HG03196 (cell line): ENCODE data around the gene DPYD.

ENCODE experiments used
- ATAC-seq: cut with Tn5 transposase; IDR thresholded peaks from one replicate; pipeline ENCODE4 v1.9.1; 2021; ENCODE audit not compliant: unreplicated experiment

DPYD gene

DNA sequence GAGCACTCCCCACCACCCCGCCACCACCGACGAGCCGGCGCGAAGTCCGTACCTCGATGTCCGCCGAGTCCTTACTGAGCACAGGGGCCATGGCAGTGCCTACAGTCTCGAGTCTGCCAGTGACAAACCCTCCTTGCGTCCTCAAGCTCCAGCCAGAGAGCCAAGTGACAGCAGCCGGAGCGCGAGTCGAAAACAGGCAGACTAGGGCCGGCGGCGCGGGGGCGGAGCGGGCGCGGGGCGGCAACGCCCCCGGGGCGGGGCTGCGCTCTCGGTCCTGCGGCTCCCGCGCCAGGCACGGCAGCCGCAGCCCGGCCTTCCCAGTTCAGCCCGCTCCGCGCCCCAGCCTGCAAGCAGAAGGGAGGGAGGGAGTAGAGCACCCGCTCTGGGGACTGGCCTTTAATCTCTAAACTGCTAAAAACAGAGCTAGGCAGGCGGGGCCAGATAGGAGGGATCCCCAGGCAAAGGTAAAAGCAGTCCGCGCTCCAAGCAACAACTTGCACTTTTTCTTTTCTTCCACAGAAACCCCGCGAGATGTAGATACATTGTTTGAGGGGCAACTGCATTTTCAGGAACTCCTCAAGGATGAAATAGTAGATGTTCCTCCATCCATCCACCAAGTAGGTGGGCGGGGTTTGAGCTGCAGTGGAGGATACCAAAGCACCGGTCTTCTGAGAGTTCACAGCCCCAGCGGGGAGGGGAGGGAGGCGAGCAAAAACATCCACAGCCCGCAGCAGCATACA lies at the start of gene DPYD:
Gene DPYD (minus strand): TSS at position 203 of the 740 bp plus-strand sequence. CDS start 112 bp downstream, at position 91.
- ATAC-seq: peak; percentile 88

- no peak for ATAC-seq
These were observed 39.6 kb upstream of the DPYD start for GRCh38 chr1:97960470-97960869.

GRCh38 chr1:97947695-97948094 lies 26.9 kb upstream of the DPYD start:
- no peak for ATAC-seq

DNA sequence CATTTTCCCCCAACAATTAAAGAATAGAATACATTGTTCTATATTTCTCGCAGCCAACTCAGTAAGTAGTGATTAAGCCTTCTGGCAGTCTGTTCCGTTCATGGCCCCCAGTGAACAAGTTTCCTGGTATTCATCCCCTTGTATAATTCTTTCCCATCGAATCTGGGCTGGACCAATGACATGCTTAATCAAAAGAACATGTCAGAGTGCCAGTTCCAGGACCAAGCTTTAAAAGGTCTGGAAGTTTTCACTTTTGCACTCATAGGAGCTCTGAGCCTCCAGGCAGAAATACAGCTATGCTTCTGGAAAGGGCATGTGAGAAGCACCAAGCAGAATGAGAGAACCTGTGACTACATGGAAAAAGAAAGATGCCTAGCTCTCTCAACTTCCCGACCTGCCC lies 22.5 kb upstream of the DPYD start:
- no peak for ATAC-seq

GRCh38 chr1:97942161-97943123 lies 21.6 kb upstream of the DPYD start:
- ATAC-seq: no peak

- no peak for ATAC-seq
These were observed 17.4 kb upstream of the DPYD start for GRCh38 chr1:97938285-97938642.

- no peak for ATAC-seq
These were observed 16.1 kb upstream of the DPYD start for GRCh38 chr1:97936976-97937375.

GRCh38 chr1:97934491-97934890 lies 13.7 kb upstream of the DPYD start:
- no peak for ATAC-seq

DNA sequence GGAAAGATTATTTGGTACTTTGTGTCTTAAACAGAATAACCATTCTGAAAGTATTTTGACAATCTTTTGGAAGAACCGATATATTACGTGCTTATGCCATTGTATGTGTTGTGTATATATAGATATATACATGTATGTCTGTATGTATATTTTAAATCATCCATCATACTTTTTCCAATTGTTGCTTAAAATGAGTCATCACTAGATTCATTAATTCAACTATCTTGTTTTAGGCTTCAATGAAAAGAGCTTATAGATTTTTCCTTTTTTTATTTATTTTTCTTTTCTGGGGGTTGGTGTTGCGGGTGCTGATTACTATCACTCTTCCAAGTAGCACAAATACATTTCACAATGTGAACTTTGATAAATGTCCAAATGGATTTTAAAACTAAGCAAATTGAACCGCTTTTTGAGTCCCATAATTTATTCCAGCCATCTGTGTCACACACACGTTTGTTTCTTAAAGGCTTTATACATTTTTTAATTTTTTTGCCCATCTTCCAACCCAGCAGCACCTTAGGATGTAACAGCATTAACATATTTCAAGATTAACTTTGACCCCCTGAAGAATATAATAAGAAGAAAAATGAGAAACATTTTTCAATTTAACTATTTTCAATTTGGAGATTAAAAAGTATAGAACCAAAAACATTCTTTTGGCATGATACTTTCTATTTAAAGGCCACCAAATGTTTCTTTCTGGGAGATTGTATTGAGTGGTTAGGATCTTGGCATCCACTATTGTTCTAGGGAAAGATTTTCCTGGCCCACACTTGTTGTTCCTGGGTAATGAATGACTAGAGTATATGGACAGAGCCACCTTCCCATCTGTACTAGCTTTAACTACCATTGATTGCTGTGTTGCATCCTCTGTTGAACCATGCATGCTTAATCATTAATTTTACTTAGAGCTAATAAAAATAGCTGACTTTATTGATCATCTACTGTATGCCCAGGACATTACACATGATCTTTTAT lies 9.3 kb upstream of the DPYD start:
- ATAC-seq: no peak

GRCh38 chr1:97926017-97926708 lies 5.3 kb upstream of the DPYD start:
- ATAC-seq: no peak

DNA sequence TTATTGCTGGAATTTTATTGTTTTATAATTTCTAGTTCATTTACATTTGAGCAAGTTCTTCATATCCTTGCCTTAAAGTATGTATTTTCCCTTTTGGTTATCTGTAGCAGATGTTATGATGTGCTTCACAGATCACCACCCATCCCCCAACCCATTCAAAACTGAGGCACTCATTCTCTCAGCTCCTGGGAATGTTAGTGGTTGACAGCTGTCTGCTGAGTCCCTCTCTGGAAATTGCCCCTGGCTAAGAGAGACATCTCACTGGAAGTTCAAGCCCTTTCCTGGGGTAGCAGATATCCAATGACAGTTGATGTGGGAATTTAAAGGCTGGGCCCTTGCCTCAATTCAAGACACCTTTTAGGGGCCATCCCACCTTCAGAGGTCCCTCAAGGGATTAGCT lies 4.3 kb upstream of the DPYD start:
- no peak for ATAC-seq

GRCh38 chr1:97923811-97924210 lies 3.0 kb upstream of the DPYD start:
- no peak for ATAC-seq

DNA sequence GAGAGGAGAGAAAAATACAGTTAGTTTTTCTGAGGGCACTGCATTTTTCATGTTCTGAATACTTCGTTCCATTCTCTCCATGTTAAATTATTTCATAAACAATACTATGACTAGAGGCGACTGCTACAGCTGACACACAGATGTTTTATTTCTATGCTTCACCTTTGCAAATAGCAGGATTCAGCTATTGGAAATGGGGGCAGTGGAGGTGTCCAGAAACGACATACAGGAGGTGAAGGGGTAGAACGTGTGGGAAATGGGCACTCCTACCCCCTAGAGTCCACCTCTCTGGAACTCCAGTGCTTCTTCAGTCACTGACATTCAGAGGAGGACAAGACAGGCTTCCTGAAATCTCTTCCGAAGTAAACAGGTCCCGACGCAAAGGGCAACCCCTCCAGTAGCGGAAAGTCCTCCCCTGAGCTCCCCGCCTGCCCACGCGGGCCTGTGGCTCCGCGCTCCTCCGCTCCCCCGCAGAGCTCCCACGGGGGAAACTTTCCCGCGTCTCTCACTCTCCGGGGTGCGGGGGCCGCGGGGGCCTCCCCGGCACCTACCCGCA lies 480 bp downstream of the DPYD start:
- no peak for ATAC-seq

GRCh38 chr1:97919585-97920261 lies 1.1 kb downstream of the DPYD start:
- no peak for ATAC-seq

DNA sequence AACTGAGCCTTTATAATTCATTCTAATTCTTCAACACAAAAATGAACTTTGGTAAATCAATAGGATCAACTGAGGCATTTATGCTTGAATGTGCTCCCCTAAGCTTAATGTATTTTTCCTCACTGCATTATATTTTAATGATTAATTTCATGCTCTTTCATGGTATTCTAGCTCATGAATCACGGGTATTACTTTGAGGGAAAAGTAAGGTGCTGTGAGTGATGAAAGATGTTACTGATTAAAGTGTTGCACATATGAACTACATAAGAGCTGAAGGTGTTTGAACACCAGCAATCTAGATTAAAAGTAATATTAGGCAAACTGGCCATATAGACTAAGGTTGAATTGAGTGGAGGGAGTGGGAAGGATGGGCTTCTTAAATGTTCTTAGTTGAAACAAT lies 1.9 kb downstream of the DPYD start:
- no peak for ATAC-seq

GRCh38 chr1:97913506-97914139 lies 7.2 kb downstream of the DPYD start:
- no peak for ATAC-seq

DNA sequence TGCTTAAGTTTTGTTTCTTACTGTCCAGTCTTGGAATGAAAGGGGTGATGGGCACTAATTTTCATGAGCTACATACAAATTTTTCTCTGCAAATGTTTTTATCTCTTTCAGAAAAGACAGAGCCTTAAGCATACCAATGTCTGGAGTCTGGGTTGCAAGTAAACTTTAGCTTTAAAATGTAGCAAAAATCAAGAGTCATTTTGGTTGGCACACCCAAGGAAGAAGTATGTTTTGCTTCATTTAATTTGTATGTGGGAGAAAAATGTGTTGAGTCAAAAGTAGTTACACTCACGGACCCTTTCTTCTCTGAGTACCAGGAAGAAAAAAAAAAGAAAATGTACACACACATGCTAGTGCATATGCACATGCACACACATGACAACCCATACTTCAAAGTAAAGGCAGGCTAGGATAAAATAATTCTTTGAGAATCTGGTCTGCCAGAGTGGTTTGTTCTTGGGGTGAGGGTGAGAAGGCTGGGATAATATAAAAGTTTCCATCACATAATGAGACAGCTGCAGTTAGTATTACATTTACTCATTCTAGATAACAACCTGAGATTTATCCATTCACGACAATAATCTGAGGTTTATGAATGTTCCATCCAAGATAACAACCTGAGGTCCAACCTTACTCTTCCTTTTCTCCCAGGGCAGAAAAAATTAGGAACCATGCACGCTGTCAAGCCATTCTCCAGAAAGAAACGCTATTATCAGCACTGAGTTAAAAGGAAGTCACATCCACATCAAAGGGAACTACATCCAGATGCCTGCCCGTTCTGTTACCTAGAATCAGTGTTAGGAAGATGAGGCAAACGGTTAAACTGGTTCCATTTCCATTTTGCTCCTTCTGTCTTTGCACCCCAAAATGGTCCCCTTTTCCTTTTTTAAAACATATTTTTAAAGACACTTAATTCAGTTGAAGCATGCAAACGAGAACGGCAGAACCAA lies 9.3 kb downstream of the DPYD start:
- ATAC-seq: no peak

DNA sequence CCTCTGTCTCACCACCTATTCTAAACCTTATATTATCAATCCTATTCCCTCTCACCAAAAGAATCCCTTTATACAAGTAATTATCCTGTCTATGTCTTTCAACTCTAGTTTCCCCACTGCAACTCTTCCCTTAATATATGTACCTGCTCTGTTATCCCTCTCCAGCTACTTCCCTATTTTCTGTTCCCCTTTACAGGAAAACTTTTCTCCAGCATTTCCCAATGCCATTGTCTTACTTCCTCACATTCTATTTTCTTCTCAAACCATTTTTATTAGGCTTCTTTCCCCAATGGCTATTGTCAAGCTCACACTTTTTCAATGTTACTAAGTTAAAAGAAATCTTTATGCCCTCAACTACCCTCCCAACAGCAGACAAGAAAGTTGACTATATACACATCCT lies 11.6 kb downstream of the DPYD start:
- ATAC-seq: no peak
